HG03565 (cell line): Measurements from ENCODE around the gene FRK.
"Not testable (repeated sequence)": the region's sequence is repeated elsewhere in the genome, so short reads cannot be mapped to it uniquely, and the experiment has no call there.

Source experiments
- ATAC-seq: cut with Tn5 transposase; IDR thresholded peaks from one replicate; pipeline ENCODE4 v1.9.1; 2021; ENCODE audit warnings: mild to moderate bottlenecking, moderate library complexity; ENCODE audit not compliant: unreplicated experiment

FRK gene

GRCh38 chr6:116078522-116078921 is 17.8 kb upstream of the FRK start:
- no peak for ATAC-seq

- no peak for ATAC-seq
Observed at GRCh38 chr6:116074732-116075390, 14.2 kb upstream of the FRK start.

DNA sequence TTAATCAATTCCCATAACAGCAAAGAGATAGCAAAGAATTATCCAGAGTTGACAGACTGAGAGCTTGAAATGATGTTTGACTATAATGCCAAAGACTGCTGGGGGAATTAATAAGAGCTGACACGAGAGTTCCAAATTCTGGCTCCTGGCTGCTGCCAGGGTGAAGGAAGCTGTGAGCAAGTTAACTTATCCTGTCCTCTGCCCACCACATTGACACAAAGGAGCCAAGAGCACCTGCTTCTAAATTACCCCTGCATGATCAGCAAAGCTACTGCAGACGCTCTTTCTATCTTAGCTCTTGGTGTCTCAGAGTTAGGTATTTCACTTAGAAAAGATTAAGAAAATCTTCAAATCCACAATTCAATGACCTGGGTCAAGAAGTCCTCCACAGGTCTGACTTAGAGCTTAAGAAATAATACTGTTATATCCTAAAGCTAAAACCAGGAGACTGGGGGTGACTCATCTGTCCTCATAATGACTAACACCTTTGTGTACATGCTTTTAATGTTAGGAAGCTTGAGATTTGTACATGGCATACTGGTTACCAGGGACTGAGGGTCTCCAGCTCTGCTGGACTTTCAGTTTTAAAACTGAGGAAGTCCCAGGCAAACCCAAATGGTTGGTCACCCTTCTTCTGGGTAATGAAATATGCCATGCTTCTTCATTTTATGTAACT is 13.2 kb upstream of the FRK start:
- ATAC-seq = no peak

DNA sequence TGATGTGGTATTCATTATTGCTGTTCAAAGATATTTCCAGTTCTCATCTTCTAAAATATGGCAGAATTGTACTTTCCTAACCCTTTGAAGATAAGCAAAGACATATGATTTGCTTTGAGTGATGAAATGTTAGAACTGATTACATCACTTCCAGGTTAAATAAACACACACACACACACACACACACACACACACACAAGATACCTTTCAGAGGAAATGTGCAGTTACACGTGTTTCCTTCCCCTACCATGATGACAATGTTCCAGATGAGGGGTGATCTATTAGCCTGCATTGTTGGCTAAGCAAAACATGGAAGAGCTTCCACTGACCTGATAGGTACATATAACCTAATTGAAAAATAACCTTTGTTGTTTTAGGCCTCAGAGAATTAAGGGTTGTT is 11.7 kb upstream of the FRK start:
- ATAC-seq = no peak

- ATAC-seq = no peak
Observed at GRCh38 chr6:116070616-116071389, 10.1 kb upstream of the FRK start.

DNA sequence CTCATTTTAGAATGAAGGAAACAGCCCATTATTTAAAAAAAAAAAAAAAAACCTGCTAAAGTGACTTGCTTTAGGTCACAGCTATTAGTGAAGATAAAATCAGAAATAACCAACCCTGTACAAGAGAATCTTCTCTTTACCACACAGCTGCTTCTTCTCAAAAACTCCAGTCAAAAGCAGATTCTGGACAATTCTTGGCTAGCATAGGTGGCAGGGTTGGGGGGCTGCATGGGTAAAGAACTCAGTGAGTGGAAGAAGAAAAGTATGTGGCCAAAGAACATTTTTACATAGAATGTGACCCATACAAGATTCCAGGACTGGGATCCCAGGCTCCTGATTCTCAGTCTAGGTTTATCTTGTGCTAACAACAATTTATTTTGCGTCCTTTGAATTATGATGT is 9.4 kb upstream of the FRK start:
- ATAC-seq = no peak

DNA sequence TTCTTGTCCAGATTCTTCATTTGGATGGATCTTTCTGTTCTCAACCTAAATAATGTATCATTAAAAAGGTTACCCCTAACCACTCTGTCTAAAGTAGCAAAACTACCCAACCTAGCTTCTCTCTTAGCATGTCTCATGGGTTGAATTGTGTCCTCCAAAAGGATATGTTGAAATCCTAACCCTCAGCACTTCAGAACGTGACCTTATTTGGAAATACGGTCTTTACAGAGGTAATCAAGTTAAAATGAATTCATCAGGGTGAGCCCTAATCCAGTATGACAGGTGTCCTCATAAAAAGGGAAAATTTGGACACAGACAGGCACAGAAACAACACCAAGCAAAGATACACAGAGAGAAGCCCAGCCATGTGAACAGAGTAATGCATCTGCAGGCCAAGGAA is 6.1 kb upstream of the FRK start:
- ATAC-seq = no peak

- no peak for ATAC-seq
Observed at GRCh38 chr6:116064666-116065065, 4.0 kb upstream of the FRK start.

- no peak for ATAC-seq
Observed at GRCh38 chr6:116062496-116062895, 1.8 kb upstream of the FRK start.

DNA sequence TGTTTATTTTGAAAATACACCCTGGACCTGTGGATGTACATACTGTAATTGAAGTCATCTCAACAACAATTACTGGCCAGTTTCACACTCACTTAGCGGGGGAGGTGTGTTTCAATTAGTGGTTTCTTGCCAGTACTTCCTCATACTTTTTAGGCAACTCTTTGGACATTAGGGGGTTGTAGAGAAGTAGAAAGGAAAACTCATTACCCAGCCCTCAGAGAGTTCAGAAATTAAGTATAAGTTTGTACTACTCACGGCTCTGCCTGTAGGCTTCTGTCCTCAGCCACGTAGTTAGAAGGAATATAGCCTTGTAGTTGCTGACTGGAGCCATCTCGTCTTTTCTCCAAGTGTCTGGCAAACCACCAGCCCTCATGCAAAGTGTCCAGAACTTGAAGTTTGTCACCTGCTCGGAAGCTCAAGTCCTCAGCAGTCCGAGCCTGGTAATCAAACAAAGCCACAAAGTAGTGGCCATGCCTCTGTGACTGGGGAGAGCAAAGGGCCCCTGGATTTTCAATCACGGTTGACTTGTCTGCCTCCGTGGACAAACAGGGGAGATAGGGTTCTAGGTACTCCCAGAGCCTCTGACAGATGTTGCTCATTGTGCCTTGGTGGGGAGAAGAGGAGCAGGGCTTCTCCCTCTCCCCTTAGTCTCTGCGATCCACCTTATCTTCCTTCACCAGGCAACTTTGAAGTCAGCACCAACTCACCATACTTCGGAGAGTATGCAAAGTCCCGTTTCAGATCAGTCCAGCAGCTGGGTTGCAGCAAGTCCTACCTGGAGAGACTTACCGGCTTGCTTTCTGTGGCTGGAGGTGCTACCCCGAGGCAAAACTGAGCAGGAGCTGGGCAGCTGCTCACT is 749 bp downstream of the FRK start:
- ATAC-seq = peak; percentile 88

- no peak for ATAC-seq
Observed at GRCh38 chr6:116057766-116058165, 2.9 kb downstream of the FRK start.

DNA sequence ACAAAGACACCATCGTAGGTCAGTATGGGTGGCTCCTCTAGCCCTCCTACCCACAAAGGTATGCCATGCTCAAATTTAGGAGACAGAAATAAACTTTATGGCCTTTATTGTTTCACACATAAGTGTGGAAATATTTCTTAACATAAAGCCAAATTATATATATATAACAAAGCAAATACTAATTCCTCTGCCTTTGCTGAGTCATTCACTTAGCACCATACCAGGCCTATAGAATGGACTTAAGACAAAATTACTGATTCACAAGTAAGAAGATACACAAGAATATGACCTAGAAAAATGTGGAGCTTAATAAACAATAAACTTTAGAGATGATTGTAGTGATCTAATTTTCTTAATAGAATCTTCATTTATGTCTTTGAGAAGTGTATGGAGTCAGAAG is 5.2 kb downstream of the FRK start:
- ATAC-seq = no peak

DNA sequence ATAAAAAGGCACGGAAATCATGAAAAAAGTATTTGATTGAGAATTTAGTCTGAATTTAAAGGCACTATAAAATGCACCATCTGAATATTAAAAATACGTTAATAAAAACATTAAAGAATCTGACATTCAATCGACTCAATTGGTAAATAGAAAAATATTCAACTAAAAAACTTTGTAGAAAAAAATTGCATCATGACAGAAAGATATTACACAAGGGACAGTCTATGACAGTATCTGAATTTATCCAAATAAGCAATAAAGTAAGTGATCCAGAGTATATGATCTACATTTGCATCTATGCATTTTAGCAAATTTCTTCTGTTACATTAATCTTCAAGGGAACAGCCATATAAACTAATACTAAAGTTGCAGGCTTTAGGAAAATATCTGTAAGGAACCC is 9.4 kb downstream of the FRK start:
- no peak for ATAC-seq

DNA sequence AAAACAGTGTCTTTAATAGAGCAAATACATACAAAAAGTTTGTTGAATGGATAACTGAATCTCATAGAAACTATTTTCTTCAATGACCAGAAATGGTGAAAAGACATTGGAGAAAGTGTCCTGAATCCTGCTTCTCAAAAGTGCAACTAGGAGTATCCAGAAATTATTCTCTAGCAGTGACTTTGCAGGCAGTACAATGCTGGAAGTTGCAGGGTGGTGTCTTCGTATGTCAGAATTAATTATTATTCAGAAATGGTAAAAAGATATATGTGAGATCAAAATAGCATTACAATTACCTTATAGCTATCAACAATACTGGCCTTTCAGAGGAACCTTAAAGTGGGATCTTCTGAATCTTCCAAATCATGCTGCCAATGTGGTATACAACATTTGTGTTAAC is 10.0 kb downstream of the FRK start:
- no peak for ATAC-seq

- no peak for ATAC-seq
Observed at GRCh38 chr6:116049321-116049720, 11.4 kb downstream of the FRK start.

DNA sequence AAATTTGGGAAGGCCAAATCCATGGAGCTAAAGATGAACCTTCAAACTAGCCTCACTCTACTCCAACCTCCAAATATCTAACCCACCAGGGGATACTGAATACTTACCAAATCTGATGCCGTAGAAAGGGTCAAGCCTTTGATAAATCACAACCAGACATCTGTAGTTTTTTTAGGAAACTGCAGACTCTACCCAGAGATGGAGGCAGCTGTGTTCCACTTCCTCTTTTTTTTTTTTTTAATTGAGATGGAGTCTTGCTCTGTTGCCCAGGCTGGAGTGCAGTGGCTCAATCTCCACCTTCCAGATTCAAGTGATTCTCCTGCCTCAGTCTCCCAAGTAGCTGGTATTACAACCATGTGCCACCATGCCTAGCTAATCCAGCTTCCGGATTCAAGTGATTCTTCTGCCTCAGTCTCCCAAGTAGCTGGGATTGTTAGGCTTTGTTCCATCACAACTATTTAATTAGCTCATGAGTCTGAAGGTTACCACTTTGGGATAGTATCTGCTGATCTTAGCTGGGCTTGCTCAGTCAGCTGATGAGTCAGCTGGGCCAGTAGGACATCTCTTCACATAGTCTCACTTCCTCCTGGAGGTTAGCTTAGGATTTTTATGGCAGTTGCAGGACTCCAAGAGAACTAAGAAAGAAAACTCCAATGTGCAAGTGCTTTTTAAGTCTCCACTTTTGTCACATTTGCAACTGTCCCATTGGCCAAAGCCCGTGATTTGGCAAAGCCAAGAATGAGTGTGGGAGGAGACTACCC is 13.3 kb downstream of the FRK start:
- peak; percentile 89 for ATAC-seq

DNA sequence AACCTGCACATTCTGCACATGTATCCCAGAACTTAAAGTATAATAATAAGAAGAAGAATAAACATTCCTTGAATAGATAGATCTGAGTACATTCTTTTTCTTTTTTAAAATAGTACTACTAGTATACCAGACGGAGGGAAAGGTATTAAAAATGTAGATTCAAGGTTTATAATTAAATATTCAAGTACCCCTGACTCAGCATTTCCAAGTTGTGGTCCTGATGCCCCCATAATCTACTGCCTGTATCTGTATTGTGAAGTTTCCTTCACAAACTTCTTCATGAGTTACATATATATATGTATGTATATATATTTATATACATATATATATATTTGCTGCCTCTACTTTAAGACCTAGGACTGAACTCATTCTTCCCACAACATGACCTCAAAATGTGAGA is 14.0 kb downstream of the FRK start:
- no peak for ATAC-seq

DNA sequence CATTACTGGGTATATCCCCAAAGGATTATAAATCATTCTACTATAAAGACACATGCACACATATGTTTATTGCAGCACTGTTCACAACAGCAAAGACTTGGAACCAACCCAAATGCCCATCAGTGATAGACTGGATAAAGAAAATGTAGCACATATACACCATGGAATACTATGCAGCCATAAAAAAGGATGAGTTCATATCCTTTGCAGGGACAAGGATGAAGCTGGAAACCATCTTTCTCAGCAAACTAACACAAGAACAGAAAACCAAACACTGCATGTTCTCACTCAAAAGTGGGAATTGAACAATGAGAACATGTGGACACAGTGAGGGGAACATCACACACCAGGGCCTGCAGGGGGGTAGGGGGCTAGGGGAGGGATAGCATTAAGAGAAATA is 14.4 kb downstream of the FRK start:
- not testable (repeated sequence) for ATAC-seq

GRCh38 chr6:116041934-116042333 is 18.8 kb downstream of the FRK start:
- no peak for ATAC-seq

- ATAC-seq = no peak
Observed at GRCh38 chr6:116040993-116041392, 19.7 kb downstream of the FRK start.
